ENCODE measurements around the gene RRP7A. TPM values are rescaled to one million over a fixed set of nuclear protein-coding genes. Genes with fewer than 3 reads are reported as not detected.
A peak's percentile ranks its signal among the peaks of the same experiment; 100 is the strongest.

The RRP7A gene
- total and polyA plus RNA-seq, 2 of the 13 experiments (the other 11 are each of a cell fraction or from before 2014, with no cell fraction given) = 15.3 to 41.6 TPM

DNA sequence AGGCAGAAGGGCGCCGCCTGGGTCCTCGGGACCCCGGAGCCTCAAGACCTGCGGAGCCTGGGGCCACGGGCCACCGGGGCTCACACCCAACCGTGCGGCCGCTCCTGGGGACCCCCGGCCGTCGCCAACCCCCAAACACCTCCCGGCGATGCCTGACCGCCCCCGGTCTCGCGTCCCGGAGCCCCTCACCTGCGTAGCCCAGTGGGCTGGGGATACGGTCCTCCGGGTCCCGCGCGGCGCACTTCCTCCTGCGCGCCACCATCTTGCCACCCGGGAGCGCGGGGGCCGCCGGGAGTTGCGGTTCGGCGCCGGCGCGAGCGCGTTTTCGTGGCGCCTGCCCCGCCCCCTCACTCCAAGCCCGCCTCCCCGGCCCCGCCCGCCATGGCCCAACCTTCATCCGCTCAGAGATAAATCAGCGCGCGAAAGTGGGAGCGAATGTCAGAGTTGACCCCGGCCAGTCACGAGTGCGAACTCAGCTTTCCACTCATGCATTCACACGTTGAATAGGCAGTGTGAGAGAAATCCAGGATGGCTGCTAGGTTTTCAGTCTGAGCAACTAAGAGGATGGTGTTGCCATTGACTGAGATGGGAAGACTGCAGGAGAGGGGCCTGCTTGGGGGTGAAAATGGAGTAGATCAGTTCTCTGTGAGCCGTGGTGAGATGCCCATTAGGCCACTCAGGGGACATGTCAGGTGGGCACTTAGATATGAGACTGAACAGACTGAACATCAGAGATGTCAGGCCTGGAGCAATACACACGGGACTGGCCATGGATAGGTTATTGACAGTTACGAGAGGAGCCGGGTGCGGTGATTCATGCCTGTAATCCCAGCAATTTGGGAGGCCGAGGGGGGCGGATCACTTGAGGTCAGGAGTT is at the start of gene RRP7A (continued):
- TF ChIP-seq, protein P1, sequence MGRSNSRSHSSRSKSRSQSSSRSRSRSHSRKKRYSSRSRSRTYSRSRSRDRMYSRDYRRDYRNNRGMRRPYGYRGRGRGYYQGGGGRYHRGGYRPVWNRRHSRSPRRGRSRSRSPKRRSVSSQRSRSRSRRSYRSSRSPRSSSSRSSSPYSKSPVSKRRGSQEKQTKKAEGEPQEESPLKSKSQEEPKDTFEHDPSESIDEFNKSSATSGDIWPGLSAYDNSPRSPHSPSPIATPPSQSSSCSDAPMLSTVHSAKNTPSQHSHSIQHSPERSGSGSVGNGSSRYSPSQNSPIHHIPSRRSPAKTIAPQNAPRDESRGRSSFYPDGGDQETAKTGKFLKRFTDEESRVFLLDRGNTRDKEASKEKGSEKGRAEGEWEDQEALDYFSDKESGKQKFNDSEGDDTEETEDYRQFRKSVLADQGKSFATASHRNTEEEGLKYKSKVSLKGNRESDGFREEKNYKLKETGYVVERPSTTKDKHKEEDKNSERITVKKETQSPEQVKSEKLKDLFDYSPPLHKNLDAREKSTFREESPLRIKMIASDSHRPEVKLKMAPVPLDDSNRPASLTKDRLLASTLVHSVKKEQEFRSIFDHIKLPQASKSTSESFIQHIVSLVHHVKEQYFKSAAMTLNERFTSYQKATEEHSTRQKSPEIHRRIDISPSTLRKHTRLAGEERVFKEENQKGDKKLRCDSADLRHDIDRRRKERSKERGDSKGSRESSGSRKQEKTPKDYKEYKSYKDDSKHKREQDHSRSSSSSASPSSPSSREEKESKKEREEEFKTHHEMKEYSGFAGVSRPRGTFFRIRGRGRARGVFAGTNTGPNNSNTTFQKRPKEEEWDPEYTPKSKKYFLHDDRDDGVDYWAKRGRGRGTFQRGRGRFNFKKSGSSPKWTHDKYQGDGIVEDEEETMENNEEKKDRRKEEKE (IDR thresholded peaks at IDR 0.05) = no peak
- no peak for TF ChIP-seq ZNF703 (CRISPR knock-in tag; IDR thresholded peaks at IDR 0.05; ENCODE audit: borderline replicate concordance)
- TF ChIP-seq, protein P2, sequence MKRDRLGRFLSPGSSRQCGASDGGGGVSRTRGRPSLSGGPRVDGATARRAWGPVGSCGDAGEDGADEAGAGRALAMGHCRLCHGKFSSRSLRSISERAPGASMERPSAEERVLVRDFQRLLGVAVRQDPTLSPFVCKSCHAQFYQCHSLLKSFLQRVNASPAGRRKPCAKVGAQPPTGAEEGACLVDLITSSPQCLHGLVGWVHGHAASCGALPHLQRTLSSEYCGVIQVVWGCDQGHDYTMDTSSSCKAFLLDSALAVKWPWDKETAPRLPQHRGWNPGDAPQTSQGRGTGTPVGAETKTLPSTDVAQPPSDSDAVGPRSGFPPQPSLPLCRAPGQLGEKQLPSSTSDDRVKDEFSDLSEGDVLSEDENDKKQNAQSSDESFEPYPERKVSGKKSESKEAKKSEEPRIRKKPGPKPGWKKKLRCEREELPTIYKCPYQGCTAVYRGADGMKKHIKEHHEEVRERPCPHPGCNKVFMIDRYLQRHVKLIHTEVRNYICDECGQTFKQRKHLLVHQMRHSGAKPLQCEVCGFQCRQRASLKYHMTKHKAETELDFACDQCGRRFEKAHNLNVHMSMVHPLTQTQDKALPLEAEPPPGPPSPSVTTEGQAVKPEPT (CRISPR knock-in tag; IDR thresholded peaks at IDR 0.05; ENCODE audit: low read depth) = no peak
- no peak for TF ChIP-seq ZNF570 (CRISPR knock-in tag; IDR thresholded peaks at IDR 0.05; ENCODE audit: borderline replicate concordance)
- TF ChIP-seq ZNF260 (CRISPR knock-in tag; IDR thresholded peaks at IDR 0.05; ENCODE audit: borderline replicate concordance, low read depth) = no peak
- no peak for TF ChIP-seq HMG20A (CRISPR knock-in tag; IDR thresholded peaks at IDR 0.05; ENCODE audit: borderline replicate concordance)
- TF ChIP-seq ZNF484 (CRISPR knock-in tag; IDR thresholded peaks at IDR 0.05; ENCODE audit: borderline replicate concordance, low read depth) = no peak
- TF ChIP-seq FOXA1 (IDR thresholded peaks at IDR 0.05) = no peak
- peak; percentile 55; the same call in 1 of the 2 replicates for TF ChIP-seq FOXA1 (CRISPR knock-in tag; IDR thresholded peaks at IDR 0.05)
- no peak for TF ChIP-seq ZNF180 (CRISPR knock-in tag; IDR thresholded peaks at IDR 0.05; ENCODE audit: borderline replicate concordance, low read depth)
- no peak for TF ChIP-seq HNRNPH1 (optimal IDR thresholded peaks at IDR 0.05; ENCODE audit: low read depth, low read length)
- TF ChIP-seq, protein P3, sequence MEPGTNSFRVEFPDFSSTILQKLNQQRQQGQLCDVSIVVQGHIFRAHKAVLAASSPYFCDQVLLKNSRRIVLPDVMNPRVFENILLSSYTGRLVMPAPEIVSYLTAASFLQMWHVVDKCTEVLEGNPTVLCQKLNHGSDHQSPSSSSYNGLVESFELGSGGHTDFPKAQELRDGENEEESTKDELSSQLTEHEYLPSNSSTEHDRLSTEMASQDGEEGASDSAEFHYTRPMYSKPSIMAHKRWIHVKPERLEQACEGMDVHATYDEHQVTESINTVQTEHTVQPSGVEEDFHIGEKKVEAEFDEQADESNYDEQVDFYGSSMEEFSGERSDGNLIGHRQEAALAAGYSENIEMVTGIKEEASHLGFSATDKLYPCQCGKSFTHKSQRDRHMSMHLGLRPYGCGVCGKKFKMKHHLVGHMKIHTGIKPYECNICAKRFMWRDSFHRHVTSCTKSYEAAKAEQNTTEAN (CRISPR knock-in tag; conservative IDR thresholded peaks at IDR 0.05) = no peak
- TF ChIP-seq, protein P4, sequence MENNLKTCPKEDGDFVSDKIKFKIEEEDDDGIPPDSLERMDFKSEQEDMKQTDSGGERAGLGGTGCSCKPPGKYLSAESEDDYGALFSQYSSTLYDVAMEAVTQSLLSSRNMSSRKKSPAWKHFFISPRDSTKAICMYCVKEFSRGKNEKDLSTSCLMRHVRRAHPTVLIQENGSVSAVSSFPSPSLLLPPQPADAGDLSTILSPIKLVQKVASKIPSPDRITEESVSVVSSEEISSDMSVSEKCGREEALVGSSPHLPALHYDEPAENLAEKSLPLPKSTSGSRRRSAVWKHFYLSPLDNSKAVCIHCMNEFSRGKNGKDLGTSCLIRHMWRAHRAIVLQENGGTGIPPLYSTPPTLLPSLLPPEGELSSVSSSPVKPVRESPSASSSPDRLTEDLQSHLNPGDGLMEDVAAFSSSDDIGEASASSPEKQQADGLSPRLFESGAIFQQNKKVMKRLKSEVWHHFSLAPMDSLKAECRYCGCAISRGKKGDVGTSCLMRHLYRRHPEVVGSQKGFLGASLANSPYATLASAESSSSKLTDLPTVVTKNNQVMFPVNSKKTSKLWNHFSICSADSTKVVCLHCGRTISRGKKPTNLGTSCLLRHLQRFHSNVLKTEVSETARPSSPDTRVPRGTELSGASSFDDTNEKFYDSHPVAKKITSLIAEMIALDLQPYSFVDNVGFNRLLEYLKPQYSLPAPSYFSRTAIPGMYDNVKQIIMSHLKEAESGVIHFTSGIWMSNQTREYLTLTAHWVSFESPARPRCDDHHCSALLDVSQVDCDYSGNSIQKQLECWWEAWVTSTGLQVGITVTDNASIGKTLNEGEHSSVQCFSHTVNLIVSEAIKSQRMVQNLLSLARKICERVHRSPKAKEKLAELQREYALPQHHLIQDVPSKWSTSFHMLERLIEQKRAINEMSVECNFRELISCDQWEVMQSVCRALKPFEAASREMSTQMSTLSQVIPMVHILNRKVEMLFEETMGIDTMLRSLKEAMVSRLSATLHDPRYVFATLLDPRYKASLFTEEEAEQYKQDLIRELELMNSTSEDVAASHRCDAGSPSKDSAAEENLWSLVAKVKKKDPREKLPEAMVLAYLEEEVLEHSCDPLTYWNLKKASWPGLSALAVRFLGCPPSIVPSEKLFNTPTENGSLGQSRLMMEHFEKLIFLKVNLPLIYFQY (CRISPR knock-in tag; IDR thresholded peaks at IDR 0.05; ENCODE audit: borderline replicate concordance) = no peak
- TF ChIP-seq ZNF678 (CRISPR knock-in tag; IDR thresholded peaks at IDR 0.05) = no peak; the same call in 1 of the 2 replicates
- TF ChIP-seq, protein P5, sequence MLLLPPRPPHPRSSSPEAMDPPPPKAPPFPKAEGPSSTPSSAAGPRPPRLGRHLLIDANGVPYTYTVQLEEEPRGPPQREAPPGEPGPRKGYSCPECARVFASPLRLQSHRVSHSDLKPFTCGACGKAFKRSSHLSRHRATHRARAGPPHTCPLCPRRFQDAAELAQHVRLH (CRISPR knock-in tag; IDR thresholded peaks at IDR 0.05; ENCODE audit: borderline replicate concordance, low read depth) = no peak
- TF ChIP-seq, protein P6, sequence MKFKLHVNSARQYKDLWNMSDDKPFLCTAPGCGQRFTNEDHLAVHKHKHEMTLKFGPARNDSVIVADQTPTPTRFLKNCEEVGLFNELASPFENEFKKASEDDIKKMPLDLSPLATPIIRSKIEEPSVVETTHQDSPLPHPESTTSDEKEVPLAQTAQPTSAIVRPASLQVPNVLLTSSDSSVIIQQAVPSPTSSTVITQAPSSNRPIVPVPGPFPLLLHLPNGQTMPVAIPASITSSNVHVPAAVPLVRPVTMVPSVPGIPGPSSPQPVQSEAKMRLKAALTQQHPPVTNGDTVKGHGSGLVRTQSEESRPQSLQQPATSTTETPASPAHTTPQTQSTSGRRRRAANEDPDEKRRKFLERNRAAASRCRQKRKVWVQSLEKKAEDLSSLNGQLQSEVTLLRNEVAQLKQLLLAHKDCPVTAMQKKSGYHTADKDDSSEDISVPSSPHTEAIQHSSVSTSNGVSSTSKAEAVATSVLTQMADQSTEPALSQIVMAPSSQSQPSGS (CRISPR knock-in tag; IDR thresholded peaks at IDR 0.05) = no peak
- TF ChIP-seq KMT2B (CRISPR knock-in tag; IDR thresholded peaks at IDR 0.05) = no peak
